CD4-positive, alpha-beta T cell treated with Interleukin-17A for 4 hours (primary cell): Measurements from ENCODE around the gene ZNF681.
"Not testable (repeated sequence)": the region's sequence is repeated elsewhere in the genome, so short reads cannot be mapped to it uniquely, and the experiment has no call there.

ENCODE experiments used
- DNase-seq: peaks from one replicate; pipeline ENCODE4 v3.0.0-alpha.2; 2020; ENCODE audit warnings: mixed read lengths

Gene ZNF681

GRCh38 chr19:23758187-23759074, at the start of gene ZNF681:
Gene ZNF681, minus strand, starts transcription at chr19:23758891. Its CDS starts 142 bp downstream, at chr19:23758749.
- peak; percentile 87 for DNase-seq

DNA sequence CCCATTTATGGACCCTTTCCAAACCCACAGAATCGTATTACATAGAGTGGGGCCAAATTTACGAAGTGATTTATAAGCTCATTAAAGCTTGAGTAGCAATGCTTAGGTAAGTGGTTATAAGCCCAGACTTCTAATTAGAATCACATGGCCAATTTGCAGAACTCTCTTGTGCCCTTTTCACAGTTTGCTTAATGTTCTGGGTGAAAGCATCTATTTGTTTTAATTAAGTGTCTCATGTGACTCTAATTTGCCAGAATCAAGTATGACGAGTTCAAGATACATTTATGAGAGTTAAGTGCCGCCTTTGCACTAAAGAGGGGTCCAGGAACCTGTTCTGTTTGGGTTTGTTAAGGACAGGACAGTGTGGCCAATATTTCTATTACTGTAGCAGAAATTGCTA, 46.0 kb upstream of the ZNF681 start:
- no peak for DNase-seq

GRCh38 chr19:23802290-23802689, 43.6 kb upstream of the ZNF681 start:
- DNase-seq, result no peak

GRCh38 chr19:23801803-23802202, 43.1 kb upstream of the ZNF681 start:
- no peak for DNase-seq

DNA sequence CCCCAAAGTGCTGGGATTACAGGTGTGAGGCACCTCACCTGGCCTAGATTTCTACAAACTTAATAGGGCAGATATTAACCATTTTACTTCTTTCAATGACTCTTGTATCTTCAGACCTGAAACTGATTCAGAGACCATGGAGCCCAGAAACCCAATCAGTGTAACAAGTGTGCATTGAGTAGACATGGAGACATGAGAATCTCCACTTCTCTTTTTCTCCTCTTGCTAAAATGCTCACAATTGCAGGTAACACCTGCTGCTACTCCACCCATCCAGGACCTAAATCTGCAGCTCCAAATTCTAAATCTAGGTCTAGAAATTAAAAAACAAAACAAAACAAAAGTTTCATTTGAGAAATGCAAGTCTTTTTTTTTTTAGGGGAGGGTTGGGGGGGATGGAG, 42.2 kb upstream of the ZNF681 start:
- DNase-seq, result no peak

DNA sequence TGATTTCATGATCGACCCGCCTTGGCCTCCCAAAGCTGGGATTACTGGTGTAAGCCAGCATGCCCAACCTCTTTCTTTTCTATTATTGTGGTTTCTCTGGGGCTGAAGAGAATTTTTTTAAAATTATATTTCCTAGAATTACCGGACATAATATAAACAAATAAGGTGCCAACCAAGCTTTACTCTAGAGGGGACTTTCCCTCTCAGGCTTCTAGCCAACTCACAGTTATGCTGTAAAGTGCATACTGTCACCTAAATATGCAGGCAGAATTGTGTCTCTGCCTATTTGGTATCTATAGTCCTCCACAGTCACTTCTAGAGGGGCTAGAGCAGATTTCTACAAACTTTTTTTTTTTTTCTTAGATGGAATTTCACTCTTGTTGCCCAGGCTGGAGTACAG, 41.6 kb upstream of the ZNF681 start:
- no peak for DNase-seq

GRCh38 chr19:23799321-23799720, 40.6 kb upstream of the ZNF681 start:
- DNase-seq, result peak; percentile 58

GRCh38 chr19:23795462-23795861, 36.8 kb upstream of the ZNF681 start:
- DNase-seq, result no peak

DNA sequence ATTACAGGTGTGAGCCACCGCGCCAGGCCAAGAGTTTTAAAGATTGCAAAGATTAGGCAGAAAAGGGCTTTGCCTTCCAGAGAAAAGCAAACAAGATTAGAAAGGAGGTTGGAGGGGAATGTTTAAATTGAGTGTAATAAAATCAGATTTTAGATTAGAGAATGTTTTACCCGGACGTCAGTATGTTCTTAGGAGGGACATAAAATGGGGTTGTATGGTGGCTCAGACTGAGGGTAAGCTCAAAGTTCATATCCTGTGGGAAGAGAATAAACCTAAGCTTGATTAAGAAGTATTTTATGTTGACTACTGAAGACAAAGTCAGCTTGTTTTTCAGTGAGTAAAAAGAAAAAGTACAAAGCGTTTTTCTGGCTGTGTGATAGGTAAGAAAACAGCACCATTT, 34.1 kb upstream of the ZNF681 start:
- DNase-seq, result no peak

GRCh38 chr19:23790641-23791488, 32.2 kb upstream of the ZNF681 start:
- no peak for DNase-seq

- no peak for DNase-seq
Measured at GRCh38 chr19:23789246-23789645, 30.6 kb upstream of the ZNF681 start.

GRCh38 chr19:23788411-23788810, 29.7 kb upstream of the ZNF681 start:
- DNase-seq, result no peak

- DNase-seq, result no peak
Measured at GRCh38 chr19:23787106-23787505, 28.4 kb upstream of the ZNF681 start.

DNA sequence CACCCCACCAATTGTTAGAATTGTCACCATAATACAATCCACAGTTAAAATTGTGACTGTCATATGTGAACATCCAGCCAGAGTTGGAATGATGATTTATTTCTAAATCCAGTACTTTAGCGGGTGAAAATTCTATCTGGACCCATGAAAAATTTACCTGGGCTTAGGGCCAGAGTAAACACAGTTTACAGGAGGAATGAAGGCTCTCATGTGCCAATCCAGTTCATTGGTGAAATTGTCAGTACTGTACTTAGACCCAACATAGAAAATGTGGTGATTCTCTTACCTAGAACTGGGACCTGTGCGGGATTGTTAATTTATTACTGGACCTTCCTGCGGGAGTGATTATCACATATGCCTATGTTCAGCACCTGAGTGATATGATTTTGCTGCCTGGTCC, 27.3 kb upstream of the ZNF681 start:
- DNase-seq, result no peak

- DNase-seq, result no peak
Measured at GRCh38 chr19:23784274-23784673, 25.6 kb upstream of the ZNF681 start.

DNA sequence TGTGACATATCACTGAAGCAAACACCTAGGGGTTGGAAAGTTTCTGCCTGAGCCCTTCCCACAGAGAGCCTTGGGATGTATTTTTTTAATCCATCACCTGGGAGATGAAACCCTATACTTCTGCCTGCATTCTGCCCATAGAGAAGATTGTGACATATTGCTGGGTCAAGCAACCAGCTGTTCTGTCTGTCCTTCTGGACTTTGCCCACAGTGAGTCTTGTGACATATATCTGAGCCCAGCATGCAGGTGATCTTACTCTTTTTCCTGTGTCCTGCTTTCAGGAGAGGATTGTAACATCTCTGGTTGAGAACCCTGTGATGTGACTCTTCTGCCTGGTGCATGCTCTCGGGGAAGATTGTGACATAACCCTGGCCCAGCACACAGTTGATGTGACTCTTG, 24.9 kb upstream of the ZNF681 start:
- DNase-seq, result no peak

- DNase-seq, result no peak
Measured at GRCh38 chr19:23779645-23780044, 21.0 kb upstream of the ZNF681 start.

- DNase-seq, result no peak
Measured at GRCh38 chr19:23778566-23778965, 19.9 kb upstream of the ZNF681 start.

- not testable (repeated sequence) for DNase-seq
Measured at GRCh38 chr19:23778036-23778435, 19.3 kb upstream of the ZNF681 start.

- DNase-seq, result no peak
Measured at GRCh38 chr19:23777216-23777615, 18.5 kb upstream of the ZNF681 start.

- DNase-seq, result peak; percentile 34
Measured at GRCh38 chr19:23776507-23777205, 18.0 kb upstream of the ZNF681 start.

DNA sequence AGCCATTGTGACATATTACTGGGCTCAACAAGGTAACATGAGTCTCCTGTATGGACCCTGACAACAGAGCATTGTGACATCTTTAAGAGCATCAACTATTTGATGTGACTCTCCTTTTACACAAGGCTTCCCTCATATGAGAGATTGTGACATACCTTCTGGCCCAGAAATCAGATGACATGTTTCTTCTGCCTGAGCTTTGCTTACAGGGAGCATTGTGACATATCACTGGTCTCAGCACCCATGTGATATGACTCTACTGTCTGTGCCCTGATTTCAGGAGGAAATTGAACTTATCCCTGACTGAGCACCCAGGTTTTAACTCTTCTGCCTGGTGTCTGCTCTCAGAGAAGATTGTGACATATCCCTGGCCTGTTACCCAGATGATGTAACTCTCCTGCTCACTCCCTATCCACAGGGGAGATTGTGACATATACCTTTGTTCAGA, 15.9 kb upstream of the ZNF681 start:
- no peak for DNase-seq

DNA sequence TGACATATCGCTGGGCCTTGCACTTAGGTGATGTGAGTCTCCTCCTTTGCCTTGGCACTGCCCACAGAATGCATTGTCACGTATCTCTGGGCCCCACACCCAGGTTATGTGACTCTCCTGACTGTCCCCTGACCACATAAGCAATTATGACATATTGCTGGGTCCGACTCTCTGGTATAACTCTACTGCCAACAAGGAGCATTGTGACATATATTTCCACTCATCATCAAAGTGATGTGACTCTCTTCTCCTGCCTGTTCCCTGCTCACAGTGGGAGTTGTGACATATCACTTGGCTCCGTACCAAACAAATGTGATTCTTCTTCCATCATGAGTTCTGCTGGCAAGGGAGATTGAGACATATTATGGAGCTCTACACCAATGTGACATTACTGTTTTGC, 15.4 kb upstream of the ZNF681 start:
- DNase-seq, result no peak
